Measurements from ENCODE around the gene TMEM150B. TPM values are rescaled to one million over a fixed set of nuclear protein-coding genes. Genes with fewer than 3 reads are reported as not detected.
A peak's percentile ranks its signal among the peaks of the same experiment; 100 is the strongest.

The TMEM150B gene
- total and polyA plus RNA-seq, 9 of the 15 experiments (the other 6 are each of a cell fraction or from before 2014, with no cell fraction given) = 0.47 to 1.3 (median 0.74) TPM; not detected in 2

DNA sequence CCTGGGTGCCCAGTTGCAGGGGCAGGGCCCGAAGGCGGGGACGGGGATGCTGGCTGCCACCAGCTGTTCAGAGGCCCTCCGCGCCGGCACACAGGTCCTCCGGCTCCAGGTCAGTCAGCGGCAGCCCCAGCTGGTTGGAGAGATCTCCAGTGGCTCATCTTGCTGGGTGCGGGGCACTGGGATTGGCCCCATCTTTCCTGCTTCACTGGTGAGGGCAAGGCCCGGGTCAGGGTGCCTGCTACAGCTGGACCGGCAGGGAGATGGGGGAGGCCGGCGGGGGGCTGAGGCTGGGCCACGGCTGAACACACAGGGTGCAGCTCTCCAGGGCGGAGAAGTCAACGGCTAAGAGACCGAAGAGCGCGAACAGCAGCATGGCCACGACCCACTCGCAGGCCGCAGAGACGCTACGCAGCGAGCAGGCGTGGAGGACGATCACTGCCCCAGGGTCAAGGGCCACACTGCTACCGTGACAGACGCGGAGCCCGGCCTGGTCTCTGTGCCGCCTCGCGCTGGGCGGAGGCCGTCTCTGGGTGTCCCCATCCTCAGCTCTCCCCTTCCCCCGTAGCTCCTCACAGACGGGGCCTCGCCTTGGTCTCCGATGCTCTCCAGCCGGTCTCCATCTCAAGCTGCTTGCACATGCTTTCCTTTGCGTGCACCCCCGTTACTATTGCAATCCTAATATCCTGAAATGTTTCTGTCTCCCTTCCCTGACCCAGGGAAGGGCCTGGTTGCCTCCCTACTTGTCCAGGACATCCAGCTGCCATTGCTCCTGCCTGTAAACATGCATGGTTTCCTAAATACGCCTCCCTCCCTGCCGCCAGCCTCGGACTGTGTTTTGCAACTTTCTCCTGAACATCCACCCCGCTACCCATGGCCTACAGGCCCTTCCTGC lies 12.3 kb downstream of the TMEM150B start (continued):
- no peak for TF ChIP-seq ZNF609 (CRISPR knock-in tag; IDR thresholded peaks at IDR 0.05; ENCODE audit: borderline replicate concordance)
- no peak for TF ChIP-seq NFE2 (IDR thresholded peaks at IDR 0.05; ENCODE audit: low read depth)
- TF ChIP-seq RNF2 (IDR thresholded peaks at IDR 0.05) = no peak
- TF ChIP-seq POLR2G (IDR thresholded peaks at IDR 0.05; ENCODE audit: low read depth, low read length) = peak; percentile 57
- no peak for TF ChIP-seq U2AF1 (optimal IDR thresholded peaks at IDR 0.05; ENCODE audit: low read depth, low read length)

Measured in K562 (cell line).